Pancreas (tissue), 10 donors: ENCODE results near the gene RPGRIP1L. TPM values are rescaled to one million over a fixed set of nuclear protein-coding genes. Genes with fewer than 3 reads are reported as not detected.
A peak's percentile ranks its signal among the peaks of the same experiment; 100 is the strongest.

Experiments
- ATAC-seq, 4 donors: fragments of 200-7000 bp; cut with Tn5 transposase; one replicate each; pipeline versions ENCODE4 v1.8.0 to v1.9.1; 2020; ENCODE audit warnings: mild to moderate bottlenecking in 4 of 4, moderate library complexity in 4 of 4
- DNase-seq, 6 donors: peaks; one replicate each; pipeline ENCODE4 v3.0.0-alpha.2; 2020
- FAIRE-seq: peaks from 2 replicates; lab custom pipeline; 2012; peaks lifted over from hg19 to GRCh38; lab: Jason Lieb, UNC
- H3K27ac ChIP-seq, 4 donors: fragments of 200-600 bp; sonication (generic); 1 replicate in 3 of 4; 2 replicates in 1 of 4; pipeline versions ENCODE4 v1.5.0 to v1.8.0; 2020
- H3K27me3 ChIP-seq, 4 donors: fragments of 200-600 bp; one replicate each; pipeline ENCODE4 v1.8.0; 2021
- H3K36me3 ChIP-seq, 3 donors: fragments of 200-600 bp; sonication (generic) in 1 of 3; one replicate each; pipeline versions ENCODE4 v1.5.0 to v1.8.0; 2020 to 2021
- H3K4me1 ChIP-seq, 3 donors: fragments of 200-600 bp; one replicate each; pipeline ENCODE4 v1.8.0; 2021
- H3K4me3 ChIP-seq, 4 donors: fragments of 200-600 bp; sonication (generic) in 2 of 4; one replicate each; pipeline versions ENCODE4 v1.5.0 to v1.8.0; 2020 to 2021
- H3K9me3 ChIP-seq, 4 donors: fragments of 200-600 bp; one replicate each; pipeline ENCODE4 v1.8.0; 2021
- CTCF ChIP-seq, 4 donors: fragments of 200-600 bp; sonication (generic) in 3 of 4; IDR thresholded peaks; one replicate each; pipeline versions ENCODE4 v1.5.0 to v1.8.0; 2021; ENCODE audit warnings: antibody characterized with exemption in 4 of 4
- WGBS, 2 donors: extraction: QIAGEN DNeasy Blood & Tissue Kit; methylation state at CpG; one replicate each; pipeline ENCODE4 v1.1.7; 2013; 5-methylcytosine and 5-hydroxymethylcytosine counted together
- intact Hi-C, 3 donors: fragments of 100-400 bp; cut with DNase I; formaldehyde crosslinking; loops; one replicate each; pipeline versions ENCODE4 v1.11.1 to v1.14.2; 2022
- polyA plus RNA-seq, 2 donors: library from polyadenylated mRNA; stranded (reverse); fragments of 200-250 nt; gene quantifications; one replicate each; pipeline ENCODE4 v1.2.3, GENCODE V29; 2013
- total RNA-seq, 6 donors: library from RNA; stranded (reverse); fragmentation: NEBNext Ultra II Directional in 4 of 6; extraction: Animal tissue kit (Norgen Biotek cat#: 25700) in 4 of 6; gene quantifications; one replicate each; pipeline versions ENCODE4 v1.2.1 to v1.2.4, GENCODE V29; 2021 to 2023
- donor health status: healthy with polysubstance abuse.
- donor health status: DM: no; HTN: no; CAD: no; lungs with moderate emphysema.
- donor health status: DM: no; HTN: no; CAD: no.
- donor health status: control.
- donor health status: control.
- donor health status: Bipolar disorder and iron deficiency.
- donor health status: DM: yes; HTN: yes; CAD: no.
- donor health status: DM: no; HTN: no; CAD: no.
- donor health status: DM: no; HTN: no; CAD: no.
- donor health status: DM: yes; HTN: yes; CAD: no.

The RPGRIP1L gene
- total and polyA plus RNA-seq, 8 donors: 1.1 to 5.2 (median 1.9) TPM

- no peaks in the 10 kb centered on the region for H3K36me3 ChIP-seq
- FAIRE-seq: no peak
- ATAC-seq: no peak
- no peaks in the 10 kb centered on the region for H3K27me3 ChIP-seq
- no peaks in the 10 kb centered on the region for H3K9me3 ChIP-seq
- H3K27ac ChIP-seq: no peak overlapping the region
- H3K4me1 ChIP-seq: peaks cover 0 to 7% (median 0%) of the 10 kb centered on the region in 3 donors
- intact Hi-C loops: no loop called here
- no peak overlapping the region for H3K4me3 ChIP-seq
- no peak for DNase-seq
- WGBS, 2 donors: 55 to 56% methylated on average over 2 of the region's 2 CpGs
- no peak for TF ChIP-seq CTCF (IDR thresholded peaks at IDR 0.05)
Observed at GRCh38 chr16:53629151-53629550, 74.5 kb downstream of the RPGRIP1L start.

GRCh38 chr16:53626811-53627210 is 76.8 kb downstream of the RPGRIP1L start:
- Histone ChIP-seq H3K9me3 (no peaks in the 10 kb centered on the region), H3K27me3 (no peaks in the 10 kb centered on the region), H3K36me3 (no peaks in the 10 kb centered on the region), H3K27ac (no peak overlapping the region), H3K4me1 (peaks cover 0 to 7% (median 0%) of the 10 kb centered on the region in 3 donors), H3K4me3 (no peak overlapping the region)
- ATAC-seq: no peak
- WGBS, 2 donors: 72 to 73% methylated on average over 2 of the region's 2 CpGs
- no peak for TF ChIP-seq CTCF (IDR thresholded peaks at IDR 0.05)
- DNase-seq: no peak
- intact Hi-C loops: no loop called here
- FAIRE-seq: no peak

GRCh38 chr16:53626161-53626560 is 77.5 kb downstream of the RPGRIP1L start:
- Histone ChIP-seq H3K36me3 (no peaks in the 10 kb centered on the region), H3K27me3 (no peaks in the 10 kb centered on the region), H3K4me3 (no peak overlapping the region), H3K9me3 (peaks cover 0 to 3% (median 0%) of the 10 kb centered on the region in 4 donors), H3K27ac (no peak overlapping the region), H3K4me1 (peaks cover 0 to 7% (median 0%) of the 10 kb centered on the region in 3 donors)
- ATAC-seq (no peak), FAIRE-seq (no peak), DNase-seq (no peak)
- TF ChIP-seq CTCF (IDR thresholded peaks at IDR 0.05): no peak
- 94 to 95% methylated on average over 4 of the region's 4 CpGs for WGBS, 2 donors
- intact Hi-C loops: no loop called here

- intact Hi-C loops: no loop called here
Observed at GRCh38 chr16:53625221-53625620, 78.4 kb downstream of the RPGRIP1L start.

More at GRCh38 chr16:53625221-53625620, 78.4 kb downstream of the RPGRIP1L start:
- FAIRE-seq (no peak), ATAC-seq (no peak), DNase-seq (peak in 1 of 6 donors; percentile 49)
- TF ChIP-seq CTCF (IDR thresholded peaks at IDR 0.05): no peak
- no peak overlapping the region for H3K27ac ChIP-seq
- peaks cover 0 to 7% (median 0%) of the 10 kb centered on the region in 3 donors for H3K4me1 ChIP-seq
- H3K36me3 ChIP-seq: no peaks in the 10 kb centered on the region
- no peaks in the 10 kb centered on the region for H3K27me3 ChIP-seq
- peaks cover 0 to 3% (median 0%) of the 10 kb centered on the region in 4 donors for H3K9me3 ChIP-seq
- WGBS, 2 donors: 95 to 96% methylated on average over 16 to 24 of the region's 29 CpGs
- H3K4me3 ChIP-seq: no peak overlapping the region
